Endothelial cell of umbilical vein (primary cell): Measurements from ENCODE around the gene LUC7L. TPM values are rescaled to one million over a fixed set of nuclear protein-coding genes. Genes with fewer than 3 reads are reported as not detected.

ENCODE experiments used
- BruUV-seq: library from RNA; stranded (reverse); fragments of 400-500 nt; replicated peaks from 2 replicates; lab custom pipeline; 2021; lab: Mats Ljungman, UMichigan
- CTCF ChIA-PET: fragments of 300-600, 350-600 bp; sonication (Branson Sonifier 250); formaldehyde crosslinking; loops from one replicate; lab custom pipeline; 2021; ENCODE audit warnings: antibody characterized with exemption, inconsistent platforms; lab: Charles Lee
- POLR2A ChIA-PET: fragments of 300-600, 350-600 bp; sonication (Branson Sonifier 250); formaldehyde crosslinking; loops from one replicate; lab custom pipeline; 2021; ENCODE audit warnings: antibody characterized with exemption, inconsistent platforms; lab: Charles Lee
- DNase-seq: peaks from one replicate; pipeline ENCODE4 v3.0.0-alpha.2; 2011; ENCODE audit warnings: low read depth, low spot score
- FAIRE-seq: peaks from 2 replicates; lab custom pipeline; 2011; peaks lifted over from hg19 to GRCh38; lab: Jason Lieb, UNC
- H2AFZ ChIP-seq: 2 replicates; pipeline ENCODE4 v1.6.0; 2012; ENCODE audit warnings: low read depth, low read length, control low read depth, inconsistent platforms
- H3K27ac ChIP-seq: 2 replicates; pipeline ENCODE4 v1.5.1; 2011; ENCODE audit warnings: low read depth, mild to moderate bottlenecking, control low read depth, low read length, moderate library complexity; ENCODE audit not compliant: insufficient read depth
- H3K27me3 ChIP-seq, 2 experiments: 2 replicates each; pipeline versions ENCODE4 v1.6.0 to v1.6.1; 2011; ENCODE audit warnings: low read length in 2 of 2, mixed read lengths in 1 of 2; ENCODE audit not compliant: control insufficient read depth in 2 of 2, insufficient read depth in 2 of 2
- H3K36me3 ChIP-seq, 2 experiments: 2 replicates in 1 of 2; 3 replicates in 1 of 2; pipeline ENCODE4 v1.5.1; 2011; ENCODE audit warnings: low read length in 2 of 2, mild to moderate bottlenecking in 1 of 2, moderate library complexity in 1 of 2; ENCODE audit not compliant: control insufficient read depth in 2 of 2, insufficient read depth in 2 of 2; ENCODE audit errors: extremely low read depth in 1 of 2
- H3K4me1 ChIP-seq: 3 replicates; pipeline ENCODE4 v1.5.1; 2011; ENCODE audit warnings: mild to moderate bottlenecking, low read length; ENCODE audit not compliant: control insufficient read depth, insufficient read depth; ENCODE audit errors: extremely low read depth
- H3K4me2 ChIP-seq: 2 replicates; pipeline ENCODE4 v1.6.1; 2011; ENCODE audit warnings: low read length, control low read depth, mixed read lengths; ENCODE audit not compliant: insufficient read depth
- H3K4me3 ChIP-seq, 3 experiments: fragments of 200-600 bp in 1 of 3; sonication (generic), shearing (Covaris generic) in 1 of 3; replicated peaks in 1 of 3; 2 replicates each; pipeline ENCODE4 v1.5.1; 2011 to 2016; ENCODE audit warnings: control low read depth in 3 of 3, low read length in 3 of 3, mild to moderate bottlenecking in 2 of 3, inconsistent platforms in 1 of 3, low read depth in 1 of 3, moderate library complexity in 1 of 3; ENCODE audit not compliant: insufficient read depth in 1 of 3
- H3K79me2 ChIP-seq: 2 replicates; pipeline ENCODE4 v1.6.0; 2012; ENCODE audit warnings: low read length, inconsistent platforms; ENCODE audit not compliant: control insufficient read depth, insufficient read depth
- H3K9ac ChIP-seq: replicated peaks from 2 replicates; pipeline ENCODE3; 2011; ENCODE audit warnings: low read length, control low read depth; ENCODE audit not compliant: insufficient read depth; ENCODE audit errors: extremely low read depth
- H3K9me1 ChIP-seq: replicated peaks from 3 replicates; pipeline ENCODE4 v1.6.0; 2011; ENCODE audit warnings: mild to moderate bottlenecking, low read length; ENCODE audit not compliant: control insufficient read depth, insufficient read depth; ENCODE audit errors: extremely low read depth
- H3K9me3 ChIP-seq: replicated peaks from 2 replicates; pipeline ENCODE4 v1.5.1; 2012; ENCODE audit warnings: low read length, inconsistent platforms; ENCODE audit not compliant: control insufficient read depth, insufficient read depth
- H4K20me1 ChIP-seq: replicated peaks from 2 replicates; pipeline ENCODE3; 2011; ENCODE audit warnings: mild to moderate bottlenecking, low read length; ENCODE audit not compliant: control insufficient read depth, insufficient read depth; ENCODE audit errors: extremely low read depth
- EZH2 ChIP-seq: IDR thresholded peaks from 2 replicates; pipeline ENCODE4 v1.6.1; 2012; ENCODE audit warnings: borderline replicate concordance, low read depth, mild to moderate bottlenecking, moderate library complexity, low read length, inconsistent platforms; ENCODE audit not compliant: severe bottlenecking
- FOS ChIP-seq: IDR thresholded peaks from 2 replicates; pipeline ENCODE4 v1.6.1; 2011; ENCODE audit warnings: mild to moderate bottlenecking, low read length, moderate library complexity, borderline replicate concordance; ENCODE audit not compliant: insufficient read depth
- GATA2 ChIP-seq: IDR thresholded peaks from 2 replicates; pipeline ENCODE4 v1.7.0; 2011; ENCODE audit warnings: low read depth, mild to moderate bottlenecking, moderate library complexity, mixed read lengths, low read length; ENCODE audit not compliant: insufficient read length, insufficient read depth
- JUN ChIP-seq: IDR thresholded peaks from 2 replicates; pipeline ENCODE4 v1.6.1; 2011; ENCODE audit warnings: borderline replicate concordance, low read depth; ENCODE audit not compliant: insufficient read length, insufficient read depth
- MAX ChIP-seq: IDR thresholded peaks from 2 replicates; pipeline ENCODE4 v1.6.1; 2011; ENCODE audit not compliant: insufficient read depth, insufficient read length
- MYC ChIP-seq: IDR thresholded peaks from one replicate; pipeline ENCODE4 v1.6.1; 2011; ENCODE audit warnings: mild to moderate bottlenecking, low read depth, low read length
- POLR2A ChIP-seq: IDR thresholded peaks from 2 replicates; pipeline ENCODE4 v1.6.1; 2012; ENCODE audit warnings: low read depth, mild to moderate bottlenecking, control low read depth, low read length
- POLR2AphosphoS5 ChIP-seq: IDR thresholded peaks from 2 replicates; pipeline ENCODE4 v1.6.1; 2012; ENCODE audit warnings: low read depth, mild to moderate bottlenecking, control low read depth, low read length, moderate library complexity; ENCODE audit not compliant: insufficient read depth
- dilution Hi-C: fragments of 300-500 bp; cut with MboI; formaldehyde crosslinking; loops from one replicate; pipeline ENCODE4 v1.15.0; 2019; ENCODE audit warnings: low sequenced_read_pairs; ENCODE audit not compliant: extremely low pct_ligation_motif_present
- intact Hi-C: fragments of 100-400 bp; cut with micrococcal nuclease; formaldehyde crosslinking; loops from one replicate; pipeline ENCODE4 v1.10.0; 2022
- polyA plus RNA-seq, 4 experiments: library from polyadenylated mRNA; depleted of rRNA in 3 of 4; stranded (reverse) in 3 of 4; unstranded in 1 of 4; fragments of >200 nt; gene quantifications; 2 replicates each; pipeline versions ENCODE4 v1.2.1 to v1.2.3, GENCODE V29; 2011 to 2012; ENCODE audit warnings: missing spikeins in 1 of 4
- total RNA-seq: library from RNA; stranded (reverse); gene quantifications from 2 replicates; pipeline ENCODE4 v1.2.3, GENCODE V29; 2021
- TF ChIP-seq, protein P1 (sequence below), 2 donors: IDR thresholded peaks; 1 replicate in 1 of 2; 2 replicates in 1 of 2; pipeline ENCODE4 v1.5.1; 2011; ENCODE audit warnings: low read length in 2 of 2, mild to moderate bottlenecking in 2 of 2, moderate library complexity in 2 of 2, control low read depth in 1 of 2, inconsistent platforms in 1 of 2, low read depth in 1 of 2; ENCODE audit not compliant: insufficient read depth in 1 of 2; ENCODE audit errors: extremely low read depth in 1 of 2

Gene LUC7L
- total and polyA plus RNA-seq, 2 donors (not counting 3 experiments of a cell fraction or from before 2014, with no cell fraction given): 75.4 to 94.7 TPM

DNA sequence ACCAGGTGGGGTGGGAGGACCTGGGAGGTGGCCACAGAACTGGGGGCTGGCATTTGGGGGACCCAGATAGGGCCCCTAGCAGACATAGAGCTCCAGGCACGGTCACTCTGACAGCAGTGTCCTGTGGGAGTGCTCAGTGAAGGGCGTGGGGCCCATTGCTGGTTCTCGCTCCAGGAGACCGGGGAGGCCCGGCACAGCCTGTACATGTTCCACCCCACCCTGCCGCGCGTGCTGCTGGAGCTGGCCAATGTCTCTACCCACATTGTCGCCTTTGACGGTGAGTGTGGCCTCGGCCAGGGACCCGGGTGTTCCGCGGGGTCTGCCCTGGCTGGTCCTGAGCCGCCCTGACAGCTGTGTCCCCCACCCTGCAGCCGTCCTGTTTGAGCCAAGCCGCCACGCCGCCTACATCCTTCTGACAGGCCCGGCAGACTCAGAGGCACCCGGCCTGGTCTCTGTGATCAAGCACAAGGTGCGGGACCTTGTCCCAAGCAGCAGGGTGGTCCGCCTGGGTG is 35.2 kb upstream of the LUC7L start:
- TF ChIP-seq MAX: no peak
- TF ChIP-seq, protein P1, sequence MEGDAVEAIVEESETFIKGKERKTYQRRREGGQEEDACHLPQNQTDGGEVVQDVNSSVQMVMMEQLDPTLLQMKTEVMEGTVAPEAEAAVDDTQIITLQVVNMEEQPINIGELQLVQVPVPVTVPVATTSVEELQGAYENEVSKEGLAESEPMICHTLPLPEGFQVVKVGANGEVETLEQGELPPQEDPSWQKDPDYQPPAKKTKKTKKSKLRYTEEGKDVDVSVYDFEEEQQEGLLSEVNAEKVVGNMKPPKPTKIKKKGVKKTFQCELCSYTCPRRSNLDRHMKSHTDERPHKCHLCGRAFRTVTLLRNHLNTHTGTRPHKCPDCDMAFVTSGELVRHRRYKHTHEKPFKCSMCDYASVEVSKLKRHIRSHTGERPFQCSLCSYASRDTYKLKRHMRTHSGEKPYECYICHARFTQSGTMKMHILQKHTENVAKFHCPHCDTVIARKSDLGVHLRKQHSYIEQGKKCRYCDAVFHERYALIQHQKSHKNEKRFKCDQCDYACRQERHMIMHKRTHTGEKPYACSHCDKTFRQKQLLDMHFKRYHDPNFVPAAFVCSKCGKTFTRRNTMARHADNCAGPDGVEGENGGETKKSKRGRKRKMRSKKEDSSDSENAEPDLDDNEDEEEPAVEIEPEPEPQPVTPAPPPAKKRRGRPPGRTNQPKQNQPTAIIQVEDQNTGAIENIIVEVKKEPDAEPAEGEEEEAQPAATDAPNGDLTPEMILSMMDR (IDR thresholded peaks at IDR 0.05; ENCODE audit: extremely low read depth in 1 of 2, insufficient read depth in 1 of 2, low read depth in 1 of 2, low read length in 2 of 2): no peak
- no peak for TF ChIP-seq MYC
- TF ChIP-seq POLR2A: no peak
- TF ChIP-seq FOS: no peak
- no peak for TF ChIP-seq EZH2
- TF ChIP-seq GATA2: no peak
- TF ChIP-seq POLR2AphosphoS5: no peak
- TF ChIP-seq JUN: no peak
- H3K9me1 ChIP-seq: no peaks in the 10 kb centered on the region
- intact Hi-C loops (no loop called here), dilution Hi-C loops (no loop called here)
- H3K9ac ChIP-seq: no peak overlapping the region
- no peaks in the 10 kb centered on the region for H3K9me3 ChIP-seq
- H3K4me1 ChIP-seq: no peaks in the 10 kb centered on the region
- peaks cover 0 to 20% of the 10 kb centered on the region in 2 experiments for H3K36me3 ChIP-seq
- no peak overlapping the region for H2AFZ ChIP-seq
- no peaks in the 10 kb centered on the region for H3K27me3 ChIP-seq
- CTCF ChIA-PET: no interaction called here
- no peak overlapping the region for H3K27ac ChIP-seq
- no peak for FAIRE-seq
- no peak for DNase-seq
- POLR2A ChIA-PET: no interaction called here
- no peaks in the 10 kb centered on the region for H3K79me2 ChIP-seq
- H3K4me3 ChIP-seq: no peak overlapping the region
- no peak overlapping the region for H3K4me2 ChIP-seq
- no TSS peak for BruUV-seq
- H4K20me1 ChIP-seq: no peaks in the 10 kb centered on the region
